GM12873 (cell line): Measurements from ENCODE around the gene TRAF3.

ENCODE experiments used
- TF ChIP-seq, protein P1 (sequence below): IDR thresholded peaks from 2 replicates; pipeline ENCODE4 v1.5.1; 2012; ENCODE audit warnings: low read depth, mild to moderate bottlenecking, moderate library complexity, low read length, control low read depth; ENCODE audit not compliant: insufficient read depth; ENCODE audit errors: missing control alignments

Gene TRAF3

GRCh38 chr14:102905116-102906108, 128.2 kb downstream of the TRAF3 start:
- TF ChIP-seq, protein P1, sequence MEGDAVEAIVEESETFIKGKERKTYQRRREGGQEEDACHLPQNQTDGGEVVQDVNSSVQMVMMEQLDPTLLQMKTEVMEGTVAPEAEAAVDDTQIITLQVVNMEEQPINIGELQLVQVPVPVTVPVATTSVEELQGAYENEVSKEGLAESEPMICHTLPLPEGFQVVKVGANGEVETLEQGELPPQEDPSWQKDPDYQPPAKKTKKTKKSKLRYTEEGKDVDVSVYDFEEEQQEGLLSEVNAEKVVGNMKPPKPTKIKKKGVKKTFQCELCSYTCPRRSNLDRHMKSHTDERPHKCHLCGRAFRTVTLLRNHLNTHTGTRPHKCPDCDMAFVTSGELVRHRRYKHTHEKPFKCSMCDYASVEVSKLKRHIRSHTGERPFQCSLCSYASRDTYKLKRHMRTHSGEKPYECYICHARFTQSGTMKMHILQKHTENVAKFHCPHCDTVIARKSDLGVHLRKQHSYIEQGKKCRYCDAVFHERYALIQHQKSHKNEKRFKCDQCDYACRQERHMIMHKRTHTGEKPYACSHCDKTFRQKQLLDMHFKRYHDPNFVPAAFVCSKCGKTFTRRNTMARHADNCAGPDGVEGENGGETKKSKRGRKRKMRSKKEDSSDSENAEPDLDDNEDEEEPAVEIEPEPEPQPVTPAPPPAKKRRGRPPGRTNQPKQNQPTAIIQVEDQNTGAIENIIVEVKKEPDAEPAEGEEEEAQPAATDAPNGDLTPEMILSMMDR, result no peak

DNA sequence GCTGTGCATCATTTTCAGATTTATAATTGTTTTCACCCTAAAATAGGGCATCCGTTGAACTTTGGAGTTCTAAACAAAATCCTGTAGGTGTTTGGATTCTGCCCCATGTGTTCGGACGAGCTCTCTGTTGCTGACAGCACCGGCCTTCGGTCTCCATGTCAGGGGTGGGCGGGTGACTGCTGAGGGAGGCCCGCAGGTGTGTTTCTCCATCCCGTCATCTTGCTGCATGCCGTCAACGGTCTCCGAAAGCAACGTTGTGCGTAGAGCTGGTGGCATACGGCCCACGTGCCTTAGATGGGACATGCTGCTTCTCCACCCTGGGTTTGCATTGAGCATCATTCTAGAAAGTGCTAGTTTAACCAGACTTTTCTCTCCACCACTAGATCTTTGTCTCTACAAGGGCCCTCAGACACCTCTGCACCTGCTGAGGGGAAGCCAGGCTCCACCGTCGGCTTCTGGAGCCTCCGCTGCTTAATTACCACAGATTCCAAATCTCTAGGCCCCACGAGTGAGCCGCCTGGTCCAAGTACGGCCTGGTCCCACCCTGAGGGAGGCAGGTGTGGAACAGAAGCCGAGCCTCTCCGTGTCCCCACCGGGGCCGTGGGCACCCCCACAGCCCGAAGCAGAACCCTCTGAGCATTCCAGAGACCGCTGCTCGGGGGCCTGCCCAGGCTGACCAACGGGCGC, 129.5 kb downstream of the TRAF3 start:
- TF ChIP-seq, protein P1, result no peak

- TF ChIP-seq, protein P1, result no peak
Observed at GRCh38 chr14:102907303-102907844, 130.1 kb downstream of the TRAF3 start.

DNA sequence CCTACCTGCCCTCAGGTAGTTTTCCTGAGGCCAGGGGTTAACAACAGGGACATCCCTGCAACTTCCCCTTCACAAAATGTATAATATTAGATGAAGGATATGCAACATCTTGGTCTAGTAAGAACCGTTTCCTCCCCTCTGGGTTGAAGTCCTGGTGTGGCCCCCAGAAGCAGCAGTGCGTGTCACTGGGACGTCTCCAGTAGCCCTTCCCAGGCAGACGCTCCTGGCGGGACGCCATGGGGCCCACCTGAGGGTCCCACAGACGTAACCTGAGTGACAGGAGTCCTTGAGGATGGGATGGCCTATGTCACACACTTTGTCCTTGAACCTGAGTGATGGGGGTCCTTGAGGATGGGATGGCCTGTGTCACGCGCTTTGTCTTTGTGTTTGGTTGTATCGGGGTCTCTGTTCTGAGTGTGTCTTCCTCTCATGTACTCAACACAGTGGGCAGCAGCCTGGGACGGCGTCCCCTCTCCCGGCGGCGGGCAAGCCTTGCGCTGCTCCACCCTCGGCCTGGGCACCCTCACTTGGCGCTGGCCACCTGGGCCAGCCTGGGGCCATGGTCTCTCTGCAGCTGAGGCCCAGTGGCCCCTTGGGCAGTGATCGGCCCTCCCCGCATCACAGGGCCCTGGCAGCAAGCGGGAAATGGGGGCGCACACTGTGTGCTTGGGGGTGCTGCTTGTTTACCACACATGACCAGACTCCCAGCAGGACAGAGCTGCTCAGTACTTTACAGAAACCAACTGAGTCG, 130.9 kb downstream of the TRAF3 start:
- TF ChIP-seq, protein P1, result no peak

DNA sequence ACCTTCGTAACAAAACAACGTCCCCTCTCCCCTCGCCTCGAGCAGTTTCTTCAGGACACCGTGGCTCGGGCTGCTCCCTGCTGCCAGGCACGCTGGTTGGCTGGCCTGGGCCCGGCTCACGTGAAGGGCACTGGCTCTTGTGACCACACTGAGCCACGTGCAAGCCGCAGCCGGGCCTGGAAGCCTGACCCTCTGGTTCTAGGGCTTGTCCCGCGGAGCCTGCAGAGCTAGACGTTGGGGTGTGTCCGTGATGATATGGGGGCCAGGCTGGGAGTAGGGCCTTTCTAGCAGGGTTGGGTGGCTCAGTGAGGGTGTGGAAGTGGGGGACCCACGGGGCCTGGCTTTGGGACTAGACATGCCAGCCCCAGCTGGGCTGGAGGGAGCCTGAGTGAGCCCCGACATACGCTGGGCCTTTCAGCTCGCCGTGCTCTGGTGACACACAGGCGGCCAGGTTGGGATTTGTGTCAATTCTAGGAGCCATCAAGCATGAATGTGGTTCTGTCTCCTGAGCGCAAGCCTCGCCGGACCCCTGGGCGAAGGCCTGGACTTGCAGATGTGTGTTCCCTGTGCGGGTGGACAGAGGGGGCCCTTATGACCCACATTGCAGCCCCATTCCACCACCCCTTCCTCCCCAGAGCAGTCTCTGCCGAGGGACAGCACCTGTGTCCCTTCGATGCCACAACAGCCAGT, 131.7 kb downstream of the TRAF3 start:
- TF ChIP-seq, protein P1, result no peak

DNA sequence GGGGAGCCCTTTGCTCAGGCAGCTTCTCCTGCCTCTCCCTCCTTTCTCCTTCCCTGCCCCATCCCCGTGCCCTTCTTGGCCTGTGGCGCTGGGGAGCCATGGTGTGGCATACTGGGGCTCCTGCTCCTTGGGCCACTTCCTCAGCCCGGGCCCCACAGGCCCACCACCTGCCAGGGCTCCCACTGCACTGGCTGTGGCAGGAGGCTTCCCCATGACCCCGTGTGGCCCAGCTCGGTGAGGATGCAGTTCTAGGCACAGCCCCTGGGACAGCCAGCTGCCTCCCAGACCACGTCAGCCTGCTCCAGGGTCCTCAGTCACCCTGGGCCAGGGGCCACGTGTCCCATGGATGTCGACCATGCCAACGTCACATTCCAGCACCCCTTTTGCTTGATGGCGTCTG, 132.2 kb downstream of the TRAF3 start:
- TF ChIP-seq, protein P1, result no peak
